Suprapubic skin (tissue), 4 donors: ENCODE measurements around the gene STOM.

ENCODE experiments used
- EP300 ChIP-seq: sonication (generic); formaldehyde crosslinking; IDR thresholded peaks from one replicate; pipeline ENCODE4 v1.6.1; 2017; ENCODE audit warnings: antibody characterized with exemption
- POLR2A ChIP-seq, 2 donors: fragments of 450-650 bp; IDR thresholded peaks; one replicate each; pipeline ENCODE4 v1.6.1; 2017; ENCODE audit warnings: antibody characterized with exemption in 2 of 2, mild to moderate bottlenecking in 2 of 2, moderate library complexity in 2 of 2
- POLR2AphosphoS5 ChIP-seq, 3 donors: sonication (generic); formaldehyde crosslinking; IDR thresholded peaks; one replicate each; pipeline ENCODE4 v1.6.1; 2017; ENCODE audit warnings: antibody characterized with exemption in 3 of 3
- TF ChIP-seq, protein P1 (sequence below), 2 donors: fragments of 200-600 bp in 1 of 2; fragments of 450-650 bp in 1 of 2; sonication (generic) in 1 of 2; IDR thresholded peaks; one replicate each; pipeline ENCODE4 v1.5.1; 2016 to 2019; ENCODE audit warnings: antibody characterized with exemption in 2 of 2, mild to moderate bottlenecking in 1 of 2, moderate library complexity in 1 of 2

DNA sequence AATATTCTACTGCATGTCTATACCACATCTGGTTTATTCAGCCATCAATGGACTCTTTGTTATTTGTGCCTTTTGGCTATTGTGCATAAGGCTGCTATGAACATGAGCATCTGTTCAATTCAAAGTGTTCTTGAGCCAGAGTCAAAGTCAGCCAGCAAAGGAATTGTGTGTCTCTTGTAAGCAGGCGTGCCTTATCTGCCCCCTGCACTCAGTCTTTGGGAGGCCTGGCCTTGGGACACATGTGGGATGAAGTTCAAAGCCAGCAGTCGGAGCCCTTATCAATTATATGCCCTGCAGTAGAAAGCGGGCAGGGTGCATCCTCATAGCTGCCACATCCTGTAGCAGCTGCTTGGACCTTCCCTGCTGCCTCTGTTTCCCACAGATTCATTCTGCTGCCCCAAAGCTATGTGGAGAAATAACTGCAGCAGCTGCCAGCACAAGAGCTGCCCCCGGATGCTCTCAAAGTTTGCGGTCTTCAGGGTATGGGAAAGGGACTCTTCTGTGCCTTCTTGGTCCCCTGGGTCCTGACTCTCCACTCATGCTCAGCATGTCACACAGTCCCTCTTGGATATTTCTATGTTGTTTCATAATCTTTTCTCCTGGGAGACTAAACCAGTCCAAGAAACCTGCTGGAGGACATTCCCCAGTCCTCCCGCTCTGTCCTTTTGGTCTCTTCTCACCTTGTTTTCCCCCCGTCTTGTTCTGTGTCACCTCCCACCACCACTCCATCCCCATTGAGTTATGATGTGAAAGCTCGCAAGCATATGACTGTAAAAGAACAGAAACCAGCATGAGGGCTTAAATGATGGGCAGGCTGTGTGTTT lies 35.9 kb downstream of the STOM start:
- TF ChIP-seq, protein P1, sequence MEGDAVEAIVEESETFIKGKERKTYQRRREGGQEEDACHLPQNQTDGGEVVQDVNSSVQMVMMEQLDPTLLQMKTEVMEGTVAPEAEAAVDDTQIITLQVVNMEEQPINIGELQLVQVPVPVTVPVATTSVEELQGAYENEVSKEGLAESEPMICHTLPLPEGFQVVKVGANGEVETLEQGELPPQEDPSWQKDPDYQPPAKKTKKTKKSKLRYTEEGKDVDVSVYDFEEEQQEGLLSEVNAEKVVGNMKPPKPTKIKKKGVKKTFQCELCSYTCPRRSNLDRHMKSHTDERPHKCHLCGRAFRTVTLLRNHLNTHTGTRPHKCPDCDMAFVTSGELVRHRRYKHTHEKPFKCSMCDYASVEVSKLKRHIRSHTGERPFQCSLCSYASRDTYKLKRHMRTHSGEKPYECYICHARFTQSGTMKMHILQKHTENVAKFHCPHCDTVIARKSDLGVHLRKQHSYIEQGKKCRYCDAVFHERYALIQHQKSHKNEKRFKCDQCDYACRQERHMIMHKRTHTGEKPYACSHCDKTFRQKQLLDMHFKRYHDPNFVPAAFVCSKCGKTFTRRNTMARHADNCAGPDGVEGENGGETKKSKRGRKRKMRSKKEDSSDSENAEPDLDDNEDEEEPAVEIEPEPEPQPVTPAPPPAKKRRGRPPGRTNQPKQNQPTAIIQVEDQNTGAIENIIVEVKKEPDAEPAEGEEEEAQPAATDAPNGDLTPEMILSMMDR (IDR thresholded peaks at IDR 0.05): no peak
- TF ChIP-seq POLR2A (IDR thresholded peaks at IDR 0.05) (no peak), EP300 (no peak), POLR2AphosphoS5 (IDR thresholded peaks at IDR 0.05) (peak in 1 of 3 donors; percentile 32)
